HG03045 (cell line): Measurements from ENCODE around the gene DACT2.
"Not testable (repeated sequence)": the region's sequence is repeated elsewhere in the genome, so short reads cannot be mapped to it uniquely, and the experiment has no call there.

Experiments used
- ATAC-seq: cut with Tn5 transposase; IDR thresholded peaks from one replicate; pipeline ENCODE4 v1.9.1; 2021; ENCODE audit warnings: mild to moderate bottlenecking, moderate library complexity; ENCODE audit not compliant: unreplicated experiment

The DACT2 gene

DNA sequence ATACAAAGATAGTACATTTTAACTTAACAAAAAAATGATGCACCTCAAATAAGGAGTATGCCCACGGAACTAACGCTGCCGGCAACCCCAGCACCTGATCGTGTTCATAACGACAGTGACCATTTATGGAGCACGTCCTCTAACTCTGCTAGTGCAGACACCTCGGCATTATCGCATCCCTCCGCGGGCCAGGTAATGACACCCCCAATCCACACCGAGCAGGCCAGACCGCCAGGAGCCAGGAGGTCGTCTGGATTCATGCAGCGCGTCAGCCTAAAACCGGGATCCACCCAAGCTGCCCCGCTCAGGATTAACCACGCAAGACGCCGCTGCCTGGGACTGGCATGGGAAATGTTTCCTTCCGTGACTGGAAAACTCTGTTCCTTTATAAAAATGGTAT, 34.1 kb downstream of the DACT2 start:
- ATAC-seq, result no peak

DNA sequence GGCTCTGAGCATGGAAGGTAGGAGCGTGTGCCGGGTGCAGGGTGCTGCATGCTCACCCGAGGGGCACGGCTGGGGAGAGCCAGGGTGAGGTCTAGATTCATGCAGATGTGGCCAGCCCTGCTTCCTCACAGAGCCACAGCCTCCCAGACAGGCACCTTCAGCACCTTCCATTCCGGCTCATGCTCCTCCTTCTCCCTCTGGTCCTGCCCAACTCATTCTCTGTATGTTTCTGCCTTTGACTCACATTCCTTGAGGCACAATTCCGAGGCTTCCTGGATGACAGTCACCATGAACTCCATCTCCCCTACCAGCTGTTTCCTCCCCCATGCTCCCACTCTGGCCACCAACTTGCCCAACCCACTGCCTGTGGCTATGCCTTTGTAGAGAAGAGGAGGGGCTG, 35.4 kb downstream of the DACT2 start:
- no peak for ATAC-seq

DNA sequence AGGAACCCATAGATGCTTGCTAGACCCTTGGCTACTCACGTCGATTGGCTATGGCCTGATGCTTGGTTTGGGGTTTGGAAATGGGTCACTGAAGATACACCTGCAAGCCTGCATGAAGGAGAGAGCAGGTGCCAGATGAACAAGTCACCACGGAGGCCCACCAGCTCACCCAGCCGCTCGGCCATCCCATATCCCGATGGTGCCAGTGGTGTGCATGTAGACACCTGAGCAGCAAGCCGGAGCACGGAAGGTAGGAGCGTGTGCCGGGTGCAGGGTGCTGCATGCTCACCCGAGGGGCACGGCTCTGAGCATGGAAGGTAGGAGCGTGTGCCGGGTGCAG, 35.9 kb downstream of the DACT2 start:
- ATAC-seq, result no peak

DNA sequence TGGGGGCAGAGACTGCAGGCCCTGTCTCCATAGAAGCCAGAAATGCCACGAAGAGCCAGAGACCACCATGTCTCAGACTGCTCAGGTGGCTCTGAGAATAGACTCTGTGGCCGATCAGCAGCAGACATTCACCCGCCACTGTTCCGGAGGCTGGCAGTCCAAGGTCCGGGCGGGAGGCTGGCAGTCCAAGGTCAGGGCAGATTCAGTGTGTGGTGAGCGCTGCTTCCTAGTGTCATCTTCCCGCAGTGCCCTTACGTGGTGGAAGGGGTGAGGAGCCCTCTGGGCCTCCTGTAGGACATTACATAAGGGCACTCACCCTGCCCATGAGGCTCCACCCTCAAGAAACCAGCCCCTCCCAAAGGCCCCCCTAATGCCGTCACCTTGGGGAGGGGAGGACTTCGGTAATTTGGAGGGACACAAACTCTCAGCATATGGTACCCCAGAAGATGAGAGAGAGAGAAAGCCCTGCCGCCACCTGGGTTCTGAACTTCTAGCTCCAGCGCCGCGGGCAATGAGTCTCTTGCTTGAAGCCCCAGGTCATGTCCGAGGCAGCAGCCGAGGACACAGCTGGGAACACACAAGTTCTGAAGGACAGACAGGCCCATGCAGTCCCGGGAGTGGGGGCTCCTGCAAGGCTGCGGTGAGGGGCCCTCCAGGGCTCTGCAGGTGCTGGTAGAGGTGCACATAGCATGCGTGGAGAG, 36.4 kb downstream of the DACT2 start:
- ATAC-seq, result no peak

DNA sequence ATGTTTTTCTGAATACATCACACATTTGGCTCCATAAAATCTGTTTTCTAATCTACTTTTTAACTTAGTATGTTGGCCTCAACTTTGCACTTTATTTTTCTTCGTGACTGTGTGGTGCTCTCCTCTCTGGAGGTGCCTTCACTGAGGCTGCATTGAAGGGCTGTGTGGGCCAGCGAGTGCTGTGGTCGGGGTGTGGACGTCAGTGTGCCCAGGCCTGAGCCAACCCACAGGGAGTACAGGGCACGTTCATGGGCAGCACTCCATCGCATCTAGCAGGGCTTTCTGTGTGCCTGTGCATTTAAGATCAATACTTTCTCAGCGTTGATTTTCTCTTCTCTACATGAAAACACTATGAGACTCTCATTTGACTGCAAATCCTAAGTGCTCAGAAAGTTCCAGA, 37.8 kb downstream of the DACT2 start:
- ATAC-seq, result no peak

DNA sequence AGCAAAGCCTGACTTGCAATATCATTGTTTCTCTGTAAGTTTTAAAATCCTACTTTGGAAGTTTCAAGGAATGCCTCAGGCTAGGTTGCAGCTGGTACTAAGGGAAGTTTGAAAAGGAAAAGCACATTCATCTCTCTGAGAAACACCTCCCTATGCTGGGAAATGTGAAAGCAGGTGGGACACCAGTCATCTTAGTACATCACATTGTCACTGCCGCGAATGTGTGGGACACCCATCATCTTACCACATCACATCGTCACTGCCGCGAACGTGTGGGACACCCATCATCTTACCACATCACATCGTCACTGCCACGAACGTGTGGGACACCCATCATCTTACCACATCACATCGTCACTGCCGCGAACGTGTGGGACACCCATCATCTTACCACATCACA, 38.3 kb downstream of the DACT2 start:
- ATAC-seq, result not testable (repeated sequence)

DNA sequence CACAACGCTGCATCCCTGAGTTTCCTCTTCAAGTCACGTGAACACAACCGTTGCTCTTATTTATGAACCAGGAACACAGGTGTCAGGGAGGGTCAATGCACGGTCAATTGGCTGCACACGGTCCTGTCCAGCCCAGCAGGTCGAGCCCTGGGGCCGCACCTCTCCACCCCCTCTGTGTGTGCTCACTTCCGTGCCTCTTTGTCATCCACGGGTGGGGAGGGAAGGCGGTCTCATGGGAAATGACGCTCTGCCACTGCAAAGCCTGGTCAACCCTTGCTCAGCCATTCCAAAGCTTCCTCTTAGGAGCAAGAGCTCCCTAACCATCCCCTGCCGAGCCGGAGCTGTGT, 38.7 kb downstream of the DACT2 start:
- no peak for ATAC-seq

DNA sequence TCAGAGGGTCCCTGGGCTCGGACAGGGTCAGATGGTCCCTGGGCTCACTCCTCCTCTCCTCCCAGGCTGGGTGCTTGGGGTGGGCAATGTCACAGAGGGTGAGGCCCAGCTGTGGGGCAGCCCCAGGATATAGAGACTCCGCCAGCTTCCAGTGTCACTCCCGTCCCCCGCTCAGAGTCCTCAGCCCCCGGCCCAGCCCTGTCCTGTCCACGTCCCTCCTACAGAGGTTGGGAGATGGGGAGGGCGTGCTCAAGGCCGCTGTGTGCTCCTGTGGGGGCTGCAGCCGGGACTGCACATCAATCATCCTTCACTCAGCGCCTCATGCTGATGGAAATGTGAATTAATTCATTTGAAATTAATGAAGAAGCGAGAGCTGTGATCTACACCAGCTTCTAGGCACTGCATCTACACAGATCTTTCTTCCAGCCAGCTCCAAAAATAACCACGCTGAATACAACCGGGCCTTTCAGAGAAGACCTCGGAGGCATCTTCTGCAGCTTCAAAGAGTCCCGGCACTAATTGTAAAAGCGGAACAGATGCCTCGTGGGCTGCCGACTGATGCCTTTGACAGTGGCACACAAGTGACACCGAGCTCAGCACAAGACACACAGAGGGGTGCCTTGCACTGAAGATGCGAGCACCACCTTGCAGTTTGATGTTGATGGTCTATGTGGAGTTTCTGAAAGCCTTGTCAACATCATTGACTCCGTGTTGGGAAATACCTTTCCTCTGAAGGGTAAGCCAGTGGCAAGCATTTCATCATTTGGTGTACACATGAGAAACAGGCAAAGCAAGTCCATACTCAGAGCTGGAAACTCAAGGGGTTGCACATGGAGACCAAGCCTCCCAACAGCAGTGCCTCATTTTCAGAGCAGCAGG, 39.3 kb downstream of the DACT2 start:
- no peak for ATAC-seq

DNA sequence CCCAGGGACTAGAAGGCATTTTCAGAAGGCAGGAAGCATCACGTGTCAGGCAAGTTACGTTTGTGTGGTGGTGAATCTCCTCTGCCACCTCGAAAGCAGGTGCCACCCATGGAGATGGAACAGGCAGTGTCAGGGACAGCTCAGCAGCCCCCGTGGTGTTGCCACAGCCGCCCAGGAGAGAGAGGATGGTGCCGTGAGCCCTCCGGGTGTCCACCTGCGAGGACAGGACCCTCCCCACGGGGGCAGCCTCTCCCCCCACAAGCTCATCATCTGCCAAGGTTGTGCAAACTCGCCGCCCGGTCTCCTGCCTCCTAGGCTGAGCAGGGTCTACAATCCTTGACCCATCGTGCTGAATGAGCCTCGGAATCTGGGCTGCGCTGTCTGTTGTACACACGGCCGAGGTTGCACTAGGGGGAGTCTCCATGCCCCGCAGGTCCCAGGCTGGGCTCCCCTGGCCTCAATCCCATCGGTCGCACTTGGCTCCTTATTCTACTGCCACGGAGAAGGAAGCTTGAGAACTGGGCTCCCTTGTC, 40.1 kb downstream of the DACT2 start:
- ATAC-seq, result no peak

DNA sequence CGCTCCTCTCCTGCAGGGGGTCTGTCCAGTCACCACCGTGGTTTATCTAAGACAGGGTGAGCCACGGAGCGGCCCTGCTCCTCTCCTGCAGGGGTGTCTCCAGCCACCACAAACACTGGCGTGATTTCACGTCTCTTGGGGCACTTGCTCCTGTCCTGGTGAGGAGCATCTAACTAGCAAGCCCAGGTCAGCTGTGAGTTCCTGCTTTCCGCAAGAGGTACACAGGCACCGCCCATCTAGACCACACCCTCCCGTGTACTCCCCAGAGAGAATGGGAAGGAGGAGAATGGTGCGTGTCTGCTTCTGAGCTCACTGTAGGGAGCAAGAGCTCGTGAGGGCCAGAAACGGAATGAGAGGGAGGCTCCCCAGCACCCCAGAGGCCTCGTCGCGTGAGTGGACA, 40.7 kb downstream of the DACT2 start:
- no peak for ATAC-seq

DNA sequence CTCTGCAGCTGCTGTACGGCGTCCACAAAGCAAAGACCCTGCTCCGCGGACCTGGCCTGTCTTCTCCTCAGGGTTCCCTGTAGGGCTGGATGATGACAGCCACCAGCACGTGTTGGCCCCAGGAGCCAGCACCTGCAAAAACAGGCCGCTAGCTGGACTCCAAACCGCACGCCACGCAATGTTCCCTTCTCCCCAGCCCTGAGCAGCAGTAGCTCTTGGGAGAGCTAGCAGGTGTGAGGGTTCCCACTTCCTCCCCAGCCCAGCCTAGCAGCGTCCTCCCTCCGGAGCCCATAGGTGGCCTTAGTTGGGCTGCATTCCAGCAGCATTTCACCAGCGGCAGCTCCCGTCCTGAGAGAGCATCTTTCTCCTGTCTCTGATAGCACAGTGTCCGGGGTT, 42.3 kb downstream of the DACT2 start:
- no peak for ATAC-seq

DNA sequence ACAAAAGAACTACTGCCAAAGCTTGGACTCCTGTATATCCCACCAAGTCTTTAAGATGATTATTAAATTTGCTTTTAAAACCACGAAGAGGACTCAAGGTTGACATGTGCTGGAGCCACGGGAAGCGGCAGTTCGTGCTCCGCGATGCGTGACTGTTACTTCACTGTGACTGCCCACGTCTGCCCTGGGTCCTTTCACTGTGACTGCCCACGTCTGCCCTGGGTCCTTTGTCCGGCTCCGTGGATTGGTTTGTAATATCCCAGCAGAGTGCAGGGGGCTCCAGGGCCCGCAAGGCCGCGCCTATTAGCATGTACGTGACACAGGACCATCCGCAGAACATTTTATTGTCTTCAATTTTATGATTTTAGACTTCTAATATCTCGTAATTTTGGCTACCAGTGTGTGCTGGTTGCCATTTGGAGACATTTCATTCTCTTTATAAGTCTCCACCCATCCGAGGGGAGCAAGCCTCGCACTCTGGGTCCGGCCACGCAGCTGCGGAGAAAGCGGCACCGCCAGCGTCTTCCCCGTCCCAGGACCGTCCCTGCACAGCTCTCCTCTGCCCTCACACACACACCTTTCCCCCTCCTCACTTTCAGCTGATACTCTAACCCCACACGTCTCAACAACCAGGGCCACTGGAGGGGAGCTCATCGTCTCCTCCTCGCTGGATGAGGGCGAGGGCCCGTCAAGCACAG, 42.9 kb downstream of the DACT2 start:
- no peak for ATAC-seq

DNA sequence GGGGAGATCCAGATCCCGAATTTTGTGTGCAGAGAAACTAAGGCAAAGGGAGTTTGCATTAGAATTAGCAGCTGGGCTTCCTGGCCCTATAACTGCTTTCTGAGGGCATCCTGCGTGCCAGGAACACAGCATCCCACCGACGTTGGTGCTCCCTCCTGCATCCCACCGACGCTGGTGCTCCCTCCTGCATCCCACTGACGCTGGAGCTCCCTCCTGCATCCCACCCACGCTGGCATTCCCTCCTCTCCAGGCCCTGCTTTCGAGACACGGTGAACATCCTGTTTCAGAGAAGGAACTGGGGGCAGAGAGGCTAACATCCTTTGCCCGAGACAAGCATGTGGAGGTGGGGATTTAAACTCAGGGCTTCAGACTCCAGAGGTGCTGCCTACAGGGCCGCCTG, 44.4 kb downstream of the DACT2 start:
- no peak for ATAC-seq

DNA sequence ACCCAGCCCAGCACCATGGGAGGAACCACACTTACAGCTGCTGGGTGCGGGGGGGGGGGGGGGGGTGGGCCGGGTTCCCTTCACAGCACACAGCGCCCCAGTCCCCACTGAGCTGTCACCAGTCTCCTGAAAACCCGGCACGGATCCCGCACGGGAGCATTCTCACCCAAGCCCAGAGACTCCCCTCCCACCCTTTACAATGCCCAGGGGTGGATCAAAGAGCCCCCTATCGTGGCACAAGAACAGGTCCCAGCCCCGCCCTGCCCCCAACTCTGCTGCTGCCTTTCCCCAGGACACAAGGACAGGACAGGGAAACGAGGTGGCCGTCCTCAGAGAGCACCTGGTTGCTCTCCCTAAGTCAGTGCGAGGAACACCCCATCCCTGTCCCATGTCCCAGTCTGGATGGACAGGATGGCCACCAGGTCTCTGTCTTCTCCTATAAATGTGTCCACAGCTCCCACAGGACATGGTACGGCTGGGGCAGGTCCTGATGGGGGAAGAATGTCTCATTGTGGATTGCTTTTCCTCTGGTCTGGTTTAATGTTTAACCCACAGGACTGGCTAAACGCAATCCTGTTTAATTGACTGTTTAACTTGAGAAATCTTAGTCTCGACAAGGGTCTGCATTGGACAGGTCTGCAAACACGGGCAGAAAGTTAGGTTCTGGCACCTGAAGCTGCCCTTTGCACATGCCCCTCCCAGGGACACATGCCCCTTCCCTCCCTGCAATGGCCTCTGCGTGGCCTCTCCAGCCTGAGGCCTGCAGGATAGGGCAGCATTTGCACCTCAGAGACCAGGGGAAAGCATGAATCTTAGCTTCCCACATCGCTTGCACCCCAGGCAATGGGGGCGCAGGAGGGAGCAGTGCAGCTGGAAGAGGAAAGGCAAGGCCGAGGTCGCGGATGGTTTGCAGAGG, 45.3 kb downstream of the DACT2 start:
- ATAC-seq, result no peak

DNA sequence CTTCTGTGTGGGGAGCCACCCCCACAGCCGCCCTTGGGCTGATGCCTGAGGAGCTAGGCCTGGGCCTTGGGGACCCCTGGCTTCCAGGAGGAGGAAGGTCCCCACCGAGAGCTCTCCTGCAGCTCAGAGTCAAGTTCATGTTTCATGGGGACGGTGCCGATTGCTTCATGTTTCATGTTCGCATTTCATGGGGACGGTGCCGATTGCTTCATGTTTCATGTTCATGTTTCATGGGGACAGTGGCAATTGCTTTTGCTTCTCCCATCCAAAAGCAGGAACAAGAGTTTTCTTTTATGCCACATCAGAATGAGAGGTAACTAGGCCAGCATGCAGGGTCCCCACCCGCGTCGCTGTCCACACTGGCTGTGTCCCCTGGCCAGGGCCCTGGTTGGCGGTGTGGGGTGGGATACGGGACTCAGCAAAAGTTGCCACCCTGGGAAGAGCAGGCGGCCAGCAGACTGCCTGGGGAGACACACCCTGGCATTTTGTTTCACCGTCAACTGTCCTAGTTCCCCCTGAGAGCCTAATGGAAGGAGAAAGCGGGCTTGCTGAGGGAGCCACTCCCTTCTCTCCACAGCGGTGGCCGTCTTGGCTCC, 46.0 kb downstream of the DACT2 start:
- no peak for ATAC-seq

DNA sequence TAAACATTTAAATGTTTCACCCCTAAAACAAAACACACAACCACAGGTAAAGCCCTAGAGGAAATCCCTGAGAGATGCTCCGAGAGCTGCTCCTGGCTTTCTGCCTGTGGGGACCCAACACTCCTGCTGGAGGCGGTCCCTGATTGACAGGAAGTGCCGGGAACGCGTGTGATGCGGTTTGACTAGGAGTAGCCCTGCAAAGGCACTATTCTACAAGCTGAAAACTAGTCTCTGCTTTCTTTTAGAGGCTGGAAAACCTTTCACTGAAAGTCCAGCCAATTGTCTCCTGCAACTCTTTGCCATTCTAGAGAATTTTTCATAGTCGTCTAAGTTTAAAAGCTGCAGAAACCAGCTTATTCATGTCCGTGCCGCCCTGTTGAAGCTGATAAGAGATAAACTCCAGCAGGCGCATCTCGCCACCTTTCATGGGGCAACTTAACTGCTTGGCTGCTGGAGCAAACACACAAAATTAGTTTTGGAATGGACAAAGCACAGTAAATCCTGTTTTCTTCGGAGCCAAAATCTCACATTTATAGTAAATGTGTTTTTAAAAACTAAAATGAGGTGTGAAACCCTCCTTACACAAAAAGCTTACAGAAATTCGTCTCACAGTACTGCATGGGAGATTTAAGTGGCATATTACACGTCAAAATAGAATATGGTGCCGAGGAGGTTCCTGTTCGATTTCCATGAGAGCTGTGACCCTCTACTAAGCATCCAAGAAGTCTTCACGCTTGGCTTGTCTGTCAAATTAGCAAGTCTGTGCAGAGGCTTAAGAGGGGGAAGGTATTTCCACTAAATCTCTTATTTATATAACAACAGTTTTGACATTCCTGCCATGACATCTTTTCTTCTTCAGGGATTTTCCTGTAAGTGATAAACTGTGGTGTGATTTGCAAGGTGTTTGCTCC, 46.9 kb downstream of the DACT2 start:
- no peak for ATAC-seq

DNA sequence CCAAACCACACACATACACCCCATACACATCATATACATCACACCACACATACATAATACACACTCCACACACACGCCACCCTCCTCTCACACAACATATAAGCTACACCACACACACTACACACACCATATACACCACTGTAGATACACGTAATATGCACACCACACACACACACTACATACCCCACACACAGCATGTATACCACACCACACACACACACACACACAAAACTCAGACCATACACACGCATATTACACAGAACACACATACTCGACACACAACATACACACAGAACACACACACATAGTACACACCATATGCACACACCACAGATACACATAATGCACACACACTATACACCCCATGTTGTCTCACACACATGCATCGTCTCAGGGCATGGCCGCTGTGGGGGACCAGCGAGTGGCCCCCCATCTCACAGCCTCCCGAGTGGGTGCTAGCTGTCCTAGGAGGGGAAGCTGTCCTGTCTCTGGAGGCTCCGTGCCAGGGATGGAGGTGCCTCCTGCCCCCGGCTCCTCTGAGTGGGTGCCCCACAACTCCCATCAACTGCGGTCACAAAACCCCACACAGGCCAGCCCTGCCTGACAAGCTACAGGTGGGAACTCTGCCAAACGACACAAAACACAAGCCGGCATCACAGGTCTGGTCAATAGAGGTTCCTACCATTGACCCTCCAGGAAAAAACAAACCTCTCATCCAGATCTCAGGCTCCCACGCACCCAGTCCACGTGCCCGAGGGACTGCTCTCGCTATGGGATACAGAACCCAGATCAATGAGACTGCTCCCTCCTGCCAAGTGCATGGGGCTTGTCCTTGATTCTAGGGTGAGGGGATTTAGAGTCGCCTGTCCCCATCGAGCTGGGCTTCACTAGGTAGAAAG, 49.1 kb downstream of the DACT2 start:
- no peak for ATAC-seq
